HG03439 (cell line): Measurements from ENCODE around the gene COX10.

Experiments
- ATAC-seq: cut with Tn5 transposase; IDR thresholded peaks from one replicate; pipeline ENCODE4 v1.9.1; 2021; ENCODE audit warnings: mild to moderate bottlenecking, moderate library complexity; ENCODE audit not compliant: unreplicated experiment

The COX10 gene

GRCh38 chr17:14068542-14069250 lies 608 bp upstream of the COX10 start:
- ATAC-seq, result no peak

DNA sequence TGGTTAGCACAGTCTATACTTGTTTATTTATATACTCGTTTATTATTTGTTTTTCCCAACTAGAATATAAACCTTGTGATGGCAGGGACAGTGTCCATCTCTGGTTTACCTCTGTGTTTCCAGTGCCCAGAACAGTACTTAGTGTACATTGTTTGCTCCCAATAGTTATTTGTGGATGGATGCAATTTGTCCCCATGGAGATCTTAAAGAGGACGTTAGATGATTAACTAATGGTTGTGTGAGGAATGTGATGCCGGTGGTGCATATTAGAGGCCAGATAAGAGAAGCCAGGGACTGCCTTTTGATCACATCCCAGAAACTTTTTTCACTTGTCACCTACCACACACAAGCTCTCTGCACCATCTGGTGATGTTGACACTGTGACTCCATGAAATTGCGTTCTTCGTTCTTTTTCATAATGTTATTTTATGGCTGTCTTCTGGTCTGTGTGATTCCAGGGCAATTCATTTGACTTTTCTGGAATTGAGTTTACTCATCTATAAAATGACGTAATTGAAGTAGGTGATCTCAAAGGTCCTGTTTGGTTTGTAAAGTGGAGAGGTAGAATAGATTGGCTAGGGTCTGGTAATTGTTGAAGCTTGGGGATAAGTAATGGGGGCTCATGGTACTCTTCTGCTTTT lies 1.2 kb downstream of the COX10 start:
- ATAC-seq, result no peak

DNA sequence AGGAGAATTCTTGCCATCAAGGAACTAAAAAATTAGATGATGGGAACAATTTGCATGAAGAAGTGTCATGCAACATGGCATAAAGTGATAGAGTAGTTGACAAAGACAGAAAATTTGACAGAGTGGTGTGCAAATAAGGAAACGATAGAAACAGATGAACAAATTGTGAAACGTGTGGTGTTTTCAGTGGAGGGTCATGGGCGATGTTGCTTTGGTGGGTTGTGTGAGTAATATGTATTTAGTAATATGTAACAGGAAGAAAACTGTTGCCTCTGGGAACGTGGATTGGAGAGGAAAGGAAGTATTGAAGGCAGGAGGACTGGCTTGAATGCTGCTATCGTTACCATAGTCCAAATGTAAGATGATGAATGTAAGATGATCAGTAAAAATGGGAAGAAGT lies 3.6 kb downstream of the COX10 start:
- no peak for ATAC-seq

- no peak for ATAC-seq
Measured at GRCh38 chr17:14078027-14078426, 8.7 kb downstream of the COX10 start.

DNA sequence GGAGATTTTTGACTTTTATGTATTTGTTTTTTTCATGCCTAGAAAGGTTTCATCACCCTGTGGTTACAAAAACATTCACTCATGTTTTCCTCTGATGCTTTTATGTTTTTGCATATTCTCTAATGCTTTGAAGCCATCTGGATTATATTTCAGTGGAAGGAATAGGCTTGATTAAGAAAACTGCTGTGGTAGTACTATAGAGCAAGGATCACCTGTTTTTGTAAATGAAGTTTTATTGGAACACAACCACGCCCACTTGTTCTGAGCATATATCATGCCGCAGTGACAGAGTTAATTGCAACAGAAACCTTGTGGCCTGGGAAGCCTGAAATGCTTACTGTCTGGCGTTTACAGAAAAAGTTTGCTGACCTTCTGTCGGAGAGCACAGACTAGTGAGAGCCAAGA lies 11.5 kb downstream of the COX10 start:
- no peak for ATAC-seq

- ATAC-seq, result no peak
Measured at GRCh38 chr17:14082848-14083247, 13.5 kb downstream of the COX10 start.

DNA sequence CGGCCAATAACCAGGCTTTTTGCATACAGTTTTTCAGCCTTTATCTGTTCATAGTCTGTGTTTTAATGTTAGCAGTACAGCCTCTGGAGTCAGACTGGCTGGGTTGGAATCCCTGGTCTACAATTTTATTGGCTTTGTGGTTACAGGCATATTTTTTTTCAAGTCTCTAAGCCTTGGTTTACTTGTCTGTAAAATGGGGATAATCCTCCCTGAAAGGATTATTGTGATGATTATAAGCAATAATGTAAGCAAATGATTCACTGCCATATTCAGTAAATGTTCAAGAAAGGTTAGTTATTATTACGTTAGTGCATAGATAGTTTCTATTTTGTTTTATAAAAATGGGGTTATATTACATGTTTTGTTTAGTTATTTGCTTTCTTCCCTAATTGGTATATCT lies 15.7 kb downstream of the COX10 start:
- ATAC-seq, result no peak

DNA sequence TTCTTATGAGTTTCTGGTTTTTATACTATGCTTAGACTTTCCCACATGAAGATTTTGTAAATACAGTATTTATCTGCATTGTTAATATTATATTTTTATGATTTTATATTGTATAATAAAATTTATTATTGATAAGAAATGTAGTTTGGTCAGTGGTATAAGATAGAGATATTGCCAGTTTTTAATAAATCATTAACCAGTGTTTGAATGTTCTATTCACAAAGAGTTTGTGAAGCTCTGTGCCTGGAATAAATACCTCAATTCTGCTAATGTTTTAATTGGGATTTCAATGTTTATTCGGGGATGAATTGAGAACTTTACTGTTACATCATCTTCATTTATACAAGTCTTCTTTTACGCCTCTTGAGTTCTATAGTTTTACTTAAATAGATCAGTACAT lies 16.9 kb downstream of the COX10 start:
- no peak for ATAC-seq

DNA sequence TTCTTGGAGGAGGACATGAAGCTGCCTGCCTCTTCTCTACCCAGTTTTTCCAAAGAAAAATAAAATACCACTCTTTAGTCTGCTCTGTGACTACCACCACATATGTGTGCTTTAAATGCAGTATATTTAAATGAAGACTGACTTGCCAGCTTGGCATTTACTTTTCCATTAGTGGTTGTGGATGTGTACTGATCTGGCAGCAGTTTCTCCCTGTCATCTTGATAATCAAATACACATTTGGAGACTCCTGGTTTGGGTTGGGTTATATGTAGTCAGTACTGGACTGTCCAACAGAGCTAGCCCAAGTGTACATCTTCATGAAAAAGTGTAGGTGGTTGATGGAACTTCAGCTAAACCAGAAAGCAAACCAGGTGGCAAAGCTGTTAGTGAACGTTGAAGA lies 19.9 kb downstream of the COX10 start:
- ATAC-seq, result no peak

GRCh38 chr17:14091367-14091766 lies 22.1 kb downstream of the COX10 start:
- ATAC-seq, result no peak

DNA sequence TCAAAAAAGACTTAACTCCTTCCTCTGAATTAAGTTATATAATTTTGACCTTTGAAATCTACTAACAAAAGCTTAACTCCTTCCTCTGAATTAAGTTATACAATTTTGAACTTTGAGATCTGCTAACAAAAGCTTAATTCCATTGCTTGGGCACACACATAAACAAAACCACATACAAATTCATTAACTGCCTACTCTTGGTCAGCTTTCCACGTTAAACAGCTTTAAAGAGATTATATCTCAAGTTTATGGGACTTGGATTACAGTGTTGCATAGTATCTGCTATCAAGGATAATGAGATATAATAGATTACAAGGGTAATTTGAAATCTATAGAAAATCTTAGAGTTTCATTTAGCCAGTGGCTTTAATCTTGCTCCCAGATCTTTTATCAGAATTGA lies 23.5 kb downstream of the COX10 start:
- no peak for ATAC-seq

GRCh38 chr17:14094676-14095601 lies 25.6 kb downstream of the COX10 start:
- no peak for ATAC-seq

DNA sequence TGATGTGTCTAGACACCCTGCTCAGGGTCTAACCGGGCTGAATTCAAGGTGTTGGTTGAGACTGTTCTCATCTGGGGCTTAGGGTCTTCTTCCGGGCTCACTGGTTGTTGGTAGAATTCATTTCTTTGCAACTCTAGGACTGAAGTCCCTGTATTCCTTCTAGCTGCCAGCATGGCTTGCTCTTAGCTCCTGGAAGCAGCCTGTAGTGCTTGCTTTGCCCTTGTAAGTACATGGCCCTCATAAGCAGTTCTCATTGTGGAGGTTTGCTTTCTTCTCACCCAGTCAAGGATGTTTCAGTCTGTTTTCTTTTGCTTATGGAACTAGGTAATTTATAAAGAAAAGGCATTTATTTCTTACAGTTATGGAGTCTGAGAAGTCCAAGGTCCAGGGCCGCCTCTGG lies 26.3 kb downstream of the COX10 start:
- ATAC-seq, result no peak

- ATAC-seq, result no peak
Measured at GRCh38 chr17:14098246-14098645, 28.9 kb downstream of the COX10 start.

DNA sequence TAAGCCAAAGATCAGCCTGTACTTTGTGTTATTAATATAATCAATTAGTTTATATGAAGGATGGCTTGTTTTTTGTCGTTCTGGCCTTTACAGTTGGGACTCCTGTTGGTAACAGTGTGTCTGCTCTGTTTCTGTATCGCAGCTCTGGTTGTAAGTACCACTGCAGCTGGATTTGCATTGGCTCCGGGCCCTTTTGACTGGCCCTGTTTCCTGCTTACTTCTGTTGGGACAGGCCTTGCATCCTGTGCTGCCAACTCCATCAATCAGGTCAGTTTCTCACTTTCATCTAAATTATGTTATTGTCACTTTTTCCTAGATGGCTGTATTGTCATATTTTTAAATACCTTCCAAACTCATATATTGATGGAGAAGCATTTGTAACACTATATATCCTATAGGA lies 32.7 kb downstream of the COX10 start:
- ATAC-seq, result no peak

DNA sequence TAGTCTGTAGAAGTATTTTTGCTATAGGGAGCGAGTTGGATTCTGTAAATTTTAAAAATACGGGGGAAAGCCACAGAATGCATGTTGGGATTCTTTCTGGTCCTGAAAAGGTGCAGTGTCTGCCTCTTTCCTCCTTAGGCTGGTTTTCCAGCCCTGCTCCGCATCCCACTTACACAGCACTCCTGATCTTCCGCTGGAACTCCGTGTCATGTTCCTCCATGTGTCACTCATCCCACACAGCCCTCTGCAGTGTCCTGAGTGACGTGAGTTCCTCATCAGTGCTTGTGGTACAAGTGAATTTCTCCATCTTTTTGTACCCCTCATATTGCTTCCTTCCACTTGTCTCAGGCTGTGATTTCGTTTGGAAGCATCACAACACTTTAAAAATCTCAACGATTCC lies 34.5 kb downstream of the COX10 start:
- ATAC-seq, result no peak

- ATAC-seq, result no peak
Measured at GRCh38 chr17:14104734-14105133, 35.4 kb downstream of the COX10 start.

DNA sequence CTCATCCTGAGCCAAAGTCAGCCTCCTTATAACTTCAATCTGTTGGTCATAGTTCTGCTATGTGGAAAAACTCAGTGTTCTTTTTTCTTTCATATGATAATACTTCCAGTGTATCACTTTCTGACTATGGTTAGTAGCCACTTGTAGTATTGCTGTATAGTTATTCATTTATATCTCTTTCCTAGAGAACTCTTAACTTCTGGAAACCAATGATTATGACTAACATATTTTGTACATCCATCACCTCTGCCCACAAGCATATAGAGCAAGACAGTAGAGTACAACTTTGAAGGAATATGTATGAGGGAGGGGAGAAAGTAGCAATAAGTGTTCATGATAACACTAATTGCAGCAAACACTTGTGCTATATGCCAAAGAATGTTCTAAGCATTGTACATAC lies 38.6 kb downstream of the COX10 start:
- no peak for ATAC-seq

DNA sequence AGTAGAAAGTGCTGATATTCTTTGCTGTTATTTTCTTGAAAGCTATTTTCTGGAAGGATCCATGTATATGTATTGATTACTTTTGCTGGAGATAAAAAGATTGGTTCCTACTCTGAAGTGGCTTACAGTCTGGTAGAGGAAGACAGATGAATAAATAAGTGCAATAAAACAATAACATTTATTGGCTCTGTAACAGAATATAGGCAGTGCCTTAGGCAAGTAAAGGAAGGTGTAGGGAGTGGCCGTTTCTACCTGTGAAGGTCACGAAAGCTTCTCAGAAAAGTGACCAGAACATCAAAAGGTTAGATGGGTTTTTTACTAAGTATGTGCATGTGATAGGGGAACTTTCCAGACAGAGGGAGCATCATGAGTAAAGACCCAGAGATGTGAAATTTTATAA lies 43.1 kb downstream of the COX10 start:
- ATAC-seq, result no peak

DNA sequence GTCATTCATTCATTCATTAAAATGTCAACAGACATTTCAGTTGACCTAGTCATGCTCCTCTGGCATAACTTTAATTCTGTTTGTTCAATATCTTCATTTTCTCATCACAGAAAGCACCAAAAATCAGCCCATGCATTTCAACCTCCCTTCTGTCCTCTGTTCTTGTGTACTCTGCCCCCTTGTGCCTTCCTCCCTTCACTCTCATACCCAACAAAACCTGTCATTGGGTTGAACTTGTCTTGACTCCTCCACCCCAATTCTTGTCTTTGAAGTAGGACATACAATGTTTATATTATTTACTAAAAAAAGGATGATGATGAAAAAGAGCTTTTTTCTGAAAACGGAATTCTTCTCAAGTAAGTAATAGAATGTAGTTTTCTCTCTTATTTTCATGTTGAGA lies 43.8 kb downstream of the COX10 start:
- no peak for ATAC-seq

DNA sequence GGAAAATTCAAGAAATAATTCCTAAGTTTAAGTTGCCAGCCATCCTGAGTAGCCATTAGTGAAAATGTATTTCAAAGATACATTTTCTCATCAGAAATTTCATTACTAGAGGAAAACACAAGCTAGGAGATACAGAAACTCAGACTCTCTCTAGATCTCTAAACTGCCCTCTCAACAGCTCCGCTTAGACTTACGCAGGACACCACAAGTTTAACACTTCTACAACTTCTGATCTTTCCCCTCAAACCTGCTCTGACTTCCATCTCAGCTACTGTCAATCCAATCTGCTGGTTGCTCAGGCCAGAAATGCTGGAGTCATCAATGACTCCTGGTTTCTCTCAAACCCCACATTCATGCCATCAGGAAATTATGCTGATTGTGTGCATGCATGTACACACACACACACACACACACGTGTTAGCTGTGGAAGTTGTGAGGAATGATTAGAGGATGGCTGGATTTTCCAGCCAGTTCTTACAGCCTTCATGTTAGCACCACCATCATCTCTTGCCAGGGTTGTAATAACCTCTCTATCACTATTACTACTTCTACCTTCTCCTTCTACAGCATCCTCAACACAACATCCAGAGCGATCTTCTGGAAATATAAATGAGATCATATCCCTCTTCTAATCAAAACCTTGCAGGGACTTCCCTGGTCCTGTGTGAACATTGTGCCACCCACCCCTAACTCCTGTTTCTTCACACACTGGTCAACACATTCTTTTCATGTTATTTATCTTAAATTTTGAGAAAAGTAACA lies 47.1 kb downstream of the COX10 start:
- no peak for ATAC-seq
